IMR-90 (cell line): ENCODE measurements around the gene VPS13C. TPM values are rescaled to one million over a fixed set of nuclear protein-coding genes. Genes with fewer than 3 reads are reported as not detected.

Experiments
- ATAC-seq: fragments of 200-7000 bp; cut with Tn5 transposase; 2 replicates; pipeline ENCODE4 v1.9.1; 2020; ENCODE audit warnings: low read depth, mild to moderate bottlenecking, moderate library complexity
- BruUV-seq: library from RNA; stranded (reverse); fragments of 400-500 nt; replicated peaks from 2 replicates; lab custom pipeline; 2021; lab: Mats Ljungman, UMichigan
- CTCF ChIA-PET: fragments of 300-600 bp; formaldehyde crosslinking; extraction: SDS; loops from one replicate; lab custom pipeline; 2021; ENCODE audit warnings: antibody characterized with exemption; lab: Yijun Ruan, JAX
- POLR2A ChIA-PET: fragments of 300-600 bp; sonication (Branson Sonifier 250); formaldehyde crosslinking; loops from one replicate; lab custom pipeline; 2022; ENCODE audit warnings: antibody characterized with exemption; ENCODE audit not compliant: unreplicated experiment; lab: Charles Lee
- DNase-seq: peaks from one replicate; pipeline ENCODE4 v3.0.0; 2013
- H2AFZ ChIP-seq: replicated peaks from 2 replicates; pipeline ENCODE3; 2013; ENCODE audit warnings: low read length, mild to moderate bottlenecking; ENCODE audit not compliant: poor library complexity
- H2AK5ac ChIP-seq: 2 replicates; pipeline ENCODE4 v1.6.1; 2013; ENCODE audit warnings: low read depth, low read length, inconsistent platforms
- H2AK9ac ChIP-seq: replicated peaks from 2 replicates; pipeline ENCODE3; 2013; ENCODE audit warnings: mild to moderate bottlenecking, low read depth, low read length, moderate library complexity; ENCODE audit not compliant: poor library complexity
- H2BK120ac ChIP-seq: 2 replicates; pipeline ENCODE4 v1.6.1; 2013; ENCODE audit warnings: low read depth, low read length, inconsistent platforms
- H2BK15ac ChIP-seq: 3 replicates; pipeline ENCODE4 v1.6.1; 2013; ENCODE audit warnings: low read depth, low read length, inconsistent platforms
- H2BK20ac ChIP-seq: 2 replicates; pipeline ENCODE4 v1.6.1; 2013; ENCODE audit warnings: low read depth, mild to moderate bottlenecking, inconsistent platforms, low read length, moderate library complexity
- H2BK5ac ChIP-seq: 2 replicates; pipeline ENCODE4 v1.6.1; 2013; ENCODE audit warnings: mild to moderate bottlenecking, low read depth, low read length, inconsistent platforms; ENCODE audit not compliant: poor library complexity, severe bottlenecking
- H3K14ac ChIP-seq: replicated peaks from 2 replicates; pipeline ENCODE4 v1.6.1; 2013; ENCODE audit warnings: low read depth, low read length, inconsistent platforms
- H3K18ac ChIP-seq: 2 replicates; pipeline ENCODE4 v1.6.1; 2013; ENCODE audit warnings: low read depth, low read length, control low read depth
- H3K23ac ChIP-seq: 2 replicates; pipeline ENCODE4 v1.6.1; 2013; ENCODE audit warnings: low read depth, low read length, inconsistent platforms
- H3K27ac ChIP-seq: 2 replicates; pipeline ENCODE4 v1.5.1; 2013; ENCODE audit warnings: mild to moderate bottlenecking, control low read depth, low read length; ENCODE audit not compliant: insufficient read depth
- H3K27me3 ChIP-seq: 2 replicates; pipeline ENCODE4 v1.6.1; 2013; ENCODE audit warnings: low read length; ENCODE audit not compliant: control insufficient read depth, insufficient read depth
- H3K36me3 ChIP-seq: 2 replicates; pipeline ENCODE4 v1.6.1; 2013; ENCODE audit warnings: low read length, mixed read lengths; ENCODE audit not compliant: control insufficient read depth, insufficient read depth
- H3K4ac ChIP-seq: 2 replicates; pipeline ENCODE4 v1.6.1; 2013; ENCODE audit warnings: low read depth, low read length, inconsistent platforms
- H3K4me1 ChIP-seq: 2 replicates; pipeline ENCODE4 v1.6.1; 2013; ENCODE audit warnings: low read length, mixed read lengths; ENCODE audit not compliant: control insufficient read depth, insufficient read depth
- H3K4me2 ChIP-seq: 2 replicates; pipeline ENCODE4 v1.6.1; 2013; ENCODE audit warnings: low read depth, mild to moderate bottlenecking, control low read depth, low read length, moderate library complexity
- H3K4me3 ChIP-seq: 2 replicates; pipeline ENCODE4 v1.5.1; 2013; ENCODE audit warnings: low read depth, mild to moderate bottlenecking, control low read depth, low read length, moderate library complexity; ENCODE audit not compliant: insufficient read depth
- H3K56ac ChIP-seq: 2 replicates; pipeline ENCODE4 v1.6.1; 2013; ENCODE audit warnings: low read length, inconsistent platforms; ENCODE audit not compliant: insufficient read depth; ENCODE audit errors: extremely low read depth
- H3K79me1 ChIP-seq, 2 experiments: 2 replicates each; pipeline ENCODE4 v1.6.1; 2013; ENCODE audit warnings: low read length in 2 of 2, inconsistent platforms in 1 of 2, low read depth in 1 of 2
- H3K9ac ChIP-seq: 2 replicates; pipeline ENCODE4 v1.6.1; 2013; ENCODE audit warnings: low read depth, low read length, control low read depth
- H3K9me1 ChIP-seq: 2 replicates; pipeline ENCODE4 v1.6.1; 2013; ENCODE audit warnings: low read length, inconsistent platforms; ENCODE audit not compliant: insufficient read depth
- H3K9me3 ChIP-seq: 2 replicates; pipeline ENCODE4 v1.6.1; 2013; ENCODE audit warnings: low read length; ENCODE audit not compliant: control insufficient read depth, insufficient read depth
- H4K20me1 ChIP-seq: 2 replicates; pipeline ENCODE4 v1.6.1; 2013; ENCODE audit warnings: low read length, inconsistent platforms; ENCODE audit not compliant: insufficient read depth
- H4K5ac ChIP-seq: 2 replicates; pipeline ENCODE4 v1.6.1; 2013; ENCODE audit warnings: mild to moderate bottlenecking, low read depth, low read length, control low read depth
- H4K8ac ChIP-seq, 2 experiments: 2 replicates each; pipeline ENCODE4 v1.6.1; 2013; ENCODE audit warnings: low read depth in 2 of 2, low read length in 2 of 2, control low read depth in 1 of 2, inconsistent platforms in 1 of 2
- H4K91ac ChIP-seq: 2 replicates; pipeline ENCODE4 v1.6.1; 2013; ENCODE audit warnings: low read depth, low read length, inconsistent platforms; ENCODE audit not compliant: insufficient read depth
- BHLHE40 ChIP-seq: fragments of 150-350 bp; IDR thresholded peaks from 2 replicates; pipeline ENCODE4 v1.6.1; 2016; ENCODE audit warnings: mild to moderate bottlenecking, low read depth, low read length
- CTCF ChIP-seq: conservative IDR thresholded peaks from 2 replicates; pipeline ENCODE4 v1.5.1; 2012; ENCODE audit warnings: mild to moderate bottlenecking, low read depth, low read length, improper control_type of control experiment
- FOS ChIP-seq: fragments of 150-350 bp; IDR thresholded peaks from 2 replicates; pipeline ENCODE4 v1.6.1; 2016; ENCODE audit warnings: low read depth, low read length
- MXI1 ChIP-seq: IDR thresholded peaks from 2 replicates; pipeline ENCODE4 v1.6.1; 2012; ENCODE audit warnings: low read depth, mild to moderate bottlenecking, low read length, moderate library complexity, borderline replicate concordance
- NFE2L2 ChIP-seq: fragments of 150-350 bp; IDR thresholded peaks from 2 replicates; pipeline ENCODE4 v1.6.1; 2016; ENCODE audit warnings: low read depth, mild to moderate bottlenecking, low read length
- RAD21 ChIP-seq: IDR thresholded peaks from 2 replicates; pipeline ENCODE4 v1.6.1; 2012; ENCODE audit warnings: low read length, improper control_type of control experiment
- RCOR1 ChIP-seq: IDR thresholded peaks from 2 replicates; pipeline ENCODE4 v1.6.1; 2012; ENCODE audit warnings: mild to moderate bottlenecking, low read length, improper control_type of control experiment; ENCODE audit not compliant: insufficient replicate concordance
- RFX5 ChIP-seq: IDR thresholded peaks from 2 replicates; pipeline ENCODE4 v1.8.0; 2012; ENCODE audit warnings: low read depth, mild to moderate bottlenecking, low read length, moderate library complexity
- SMC3 ChIP-seq: fragments of 150-350 bp; IDR thresholded peaks from 2 replicates; pipeline ENCODE4 v1.6.1; 2016; ENCODE audit warnings: low read depth, mild to moderate bottlenecking, antibody characterized with exemption, low read length, moderate library complexity
- USF2 ChIP-seq: fragments of 150-350 bp; IDR thresholded peaks from 2 replicates; pipeline ENCODE4 v1.6.1; 2017; ENCODE audit warnings: mild to moderate bottlenecking, antibody characterized with exemption, low read length, low read depth
- dilution Hi-C: fragments of 300-500 bp; cut with HindIII; formaldehyde crosslinking; loops from one replicate; pipeline ENCODE4 v1.14.3; 2018; ENCODE audit warnings: low sequenced_read_pairs; ENCODE audit not compliant: unreplicated experiment
- in situ Hi-C: fragments of 300-500 bp; cut with MboI; formaldehyde crosslinking; loops from 3 replicates; pipeline ENCODE4 v1.14.3; 2019; ENCODE audit warnings: low sequenced_read_pairs, inconsistent platforms, mixed read lengths
- intact Hi-C: fragments of 100-400 bp; cut with micrococcal nuclease; formaldehyde crosslinking; loops from 2 replicates; pipeline ENCODE4 v1.10.0; 2022
- polyA plus RNA-seq, 3 experiments: library from polyadenylated mRNA; depleted of rRNA; stranded (reverse); fragments of >200 nt; gene quantifications; 2 replicates each; pipeline ENCODE4 v1.2.3, GENCODE V29; 2012; ENCODE audit warnings: low replicate concordance in 1 of 3
- total RNA-seq: library from RNA; depleted of rRNA; stranded (reverse); fragments of >200 nt; gene quantifications from 2 replicates; pipeline ENCODE4 v1.2.3, GENCODE V29; 2012

The VPS13C gene
- total and polyA plus RNA-seq, 2 of the 4 experiments (the other 2 are of a cell fraction) = 8.1 to 32.8 TPM

- CTCF ChIA-PET = interaction anchor here (0.6 kb wide), 1 partner anchor 16 kb away, joined by 3 read pairs; no protein-coding TSS in a partner anchor
- Histone ChIP-seq H4K20me1 (no peaks in the 10 kb centered on the region), H2AK9ac (no peak overlapping the region), H2BK5ac (no peak overlapping the region), H3K9me3 (no peaks in the 10 kb centered on the region), H4K8ac (no peak overlapping the region), H3K23ac (no peak overlapping the region), H3K27ac (no peak overlapping the region), H3K4ac (no peak overlapping the region), H3K27me3 (no peaks in the 10 kb centered on the region), H3K18ac (no peak overlapping the region), H4K91ac (no peak overlapping the region), H3K4me1 (no peaks in the 10 kb centered on the region), H3K36me3 (no peaks in the 10 kb centered on the region), H3K9me1 (no peaks in the 10 kb centered on the region), H2AK5ac (no peak overlapping the region), H3K56ac (no peak overlapping the region), H3K4me3 (no peak overlapping the region), H3K9ac (no peak overlapping the region), H2BK15ac (no peak overlapping the region), H2BK120ac (no peak overlapping the region), H4K5ac (no peak overlapping the region), H3K79me1 (no peaks in the 10 kb centered on the region), H3K14ac (no peak overlapping the region), H2BK20ac (no peak overlapping the region), H2AFZ (no peak overlapping the region), H3K4me2 (no peak overlapping the region)
- no TSS peak for BruUV-seq
- no peak for TF ChIP-seq CTCF
- no peak for TF ChIP-seq RAD21
- no peak for TF ChIP-seq BHLHE40
- TF ChIP-seq RFX5 = no peak
- no peak for TF ChIP-seq MXI1
- no peak for TF ChIP-seq NFE2L2
- no peak for TF ChIP-seq RCOR1
- no peak for TF ChIP-seq SMC3
- TF ChIP-seq USF2 = no peak
- TF ChIP-seq FOS = no peak
- POLR2A ChIA-PET = no interaction called here
- DNase-seq (no peak), ATAC-seq (no peak)
- in situ Hi-C loops (no loop called here), dilution Hi-C loops (no loop called here), intact Hi-C loops (no loop called here)
Measured at GRCh38 chr15:61992518-61992917, 67.7 kb downstream of the VPS13C start.
